Mesothelial cell of epicardium (in vitro differentiated cells): Measurements from ENCODE around the gene GALNT1. TPM values are rescaled to one million over a fixed set of nuclear protein-coding genes. Genes with fewer than 3 reads are reported as not detected.

Experiments used
- DNase-seq, 2 experiments: peaks; one replicate each; pipeline ENCODE4 v3.0.0; 2021; ENCODE audit warnings: low spot score in 2 of 2; ENCODE audit not compliant: unreplicated experiment in 2 of 2
- H3K27ac Mint-ChIP-seq: 2 replicates; pipeline ENCODE4 v1.8.0; 2021; ENCODE audit warnings: mixed read lengths
- H3K27me3 Mint-ChIP-seq: 2 replicates; pipeline ENCODE4 v1.8.0; 2021; ENCODE audit warnings: low read depth, mixed read lengths
- H3K36me3 Mint-ChIP-seq: 2 replicates; pipeline ENCODE4 v1.8.0; 2021; ENCODE audit warnings: mixed read lengths
- H3K4me1 Mint-ChIP-seq: 2 replicates; pipeline ENCODE4 v1.8.0; 2021; ENCODE audit warnings: mixed read lengths
- H3K4me3 Mint-ChIP-seq: 2 replicates; pipeline ENCODE4 v1.8.0; 2021; ENCODE audit warnings: mild to moderate bottlenecking, moderate library complexity, mixed read lengths
- H3K9me3 Mint-ChIP-seq: 2 replicates; pipeline ENCODE4 v1.8.0; 2021; ENCODE audit warnings: mixed read lengths
- total RNA-seq: library from RNA; stranded (reverse); gene quantifications from 3 replicates; pipeline ENCODE4 v1.2.1, GENCODE V29; 2021
- TF ChIP-seq, protein P1 (sequence below): fragments of 200-600 bp; sonication (generic); IDR thresholded peaks from one replicate; pipeline ENCODE4 v1.5.0; 2021; ENCODE audit warnings: antibody characterized with exemption; ENCODE audit not compliant: unreplicated experiment

The GALNT1 gene
- total RNA-seq, 1 donor from 2014 or later: 85.0 TPM

DNA sequence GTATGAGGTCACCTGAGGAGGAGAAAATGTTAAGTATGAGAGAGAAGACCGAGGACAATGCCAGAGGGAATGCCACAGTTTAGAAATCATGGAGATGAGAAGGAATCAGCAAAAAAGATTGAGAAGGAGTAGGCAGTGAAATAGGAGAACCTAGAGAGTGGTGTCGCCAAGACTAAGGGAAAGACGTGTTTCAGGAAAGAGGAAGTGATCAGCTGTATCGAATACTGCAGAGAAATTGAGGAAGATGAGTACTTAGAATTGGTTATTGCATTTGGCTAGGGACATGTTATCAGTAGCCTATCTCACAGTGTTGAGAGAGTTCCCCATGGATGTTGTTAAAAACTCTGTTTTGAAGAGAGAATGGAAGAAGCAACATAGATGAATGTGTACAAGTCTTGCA is 112.3 kb downstream of the GALNT1 start:
- H3K27me3 Mint-ChIP-seq: no peaks in the 10 kb centered on the region
- H3K36me3 Mint-ChIP-seq: peaks cover 5% of the 10 kb centered on the region
- DNase-seq: no peak
- no peak overlapping the region for H3K27ac Mint-ChIP-seq
- no peaks in the 10 kb centered on the region for H3K9me3 Mint-ChIP-seq
- TF ChIP-seq, protein P1, sequence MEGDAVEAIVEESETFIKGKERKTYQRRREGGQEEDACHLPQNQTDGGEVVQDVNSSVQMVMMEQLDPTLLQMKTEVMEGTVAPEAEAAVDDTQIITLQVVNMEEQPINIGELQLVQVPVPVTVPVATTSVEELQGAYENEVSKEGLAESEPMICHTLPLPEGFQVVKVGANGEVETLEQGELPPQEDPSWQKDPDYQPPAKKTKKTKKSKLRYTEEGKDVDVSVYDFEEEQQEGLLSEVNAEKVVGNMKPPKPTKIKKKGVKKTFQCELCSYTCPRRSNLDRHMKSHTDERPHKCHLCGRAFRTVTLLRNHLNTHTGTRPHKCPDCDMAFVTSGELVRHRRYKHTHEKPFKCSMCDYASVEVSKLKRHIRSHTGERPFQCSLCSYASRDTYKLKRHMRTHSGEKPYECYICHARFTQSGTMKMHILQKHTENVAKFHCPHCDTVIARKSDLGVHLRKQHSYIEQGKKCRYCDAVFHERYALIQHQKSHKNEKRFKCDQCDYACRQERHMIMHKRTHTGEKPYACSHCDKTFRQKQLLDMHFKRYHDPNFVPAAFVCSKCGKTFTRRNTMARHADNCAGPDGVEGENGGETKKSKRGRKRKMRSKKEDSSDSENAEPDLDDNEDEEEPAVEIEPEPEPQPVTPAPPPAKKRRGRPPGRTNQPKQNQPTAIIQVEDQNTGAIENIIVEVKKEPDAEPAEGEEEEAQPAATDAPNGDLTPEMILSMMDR: no peak
- no peak overlapping the region for H3K4me3 Mint-ChIP-seq
- peaks cover 8% of the 10 kb centered on the region for H3K4me1 Mint-ChIP-seq

DNA sequence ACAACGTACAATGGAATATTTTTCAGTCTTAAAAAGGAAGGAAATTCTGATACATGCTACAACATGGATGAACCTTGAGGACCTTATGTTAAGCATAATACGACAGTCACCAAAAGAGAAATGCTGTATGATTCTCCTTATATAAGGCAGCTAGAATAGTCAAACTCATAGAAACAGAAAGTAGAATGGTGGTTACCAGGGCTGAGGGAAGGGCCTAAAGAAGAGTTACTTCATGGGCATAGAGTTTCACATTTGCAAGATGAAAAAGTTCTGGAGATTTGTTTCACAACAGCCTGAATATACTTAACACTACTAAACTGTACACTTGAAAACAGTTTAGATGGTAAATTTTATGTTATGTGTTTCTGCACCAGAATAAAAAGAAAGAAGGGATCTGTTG is 113.3 kb downstream of the GALNT1 start:
- Mint-ChIP-seq H3K9me3 (no peaks in the 10 kb centered on the region), H3K27me3 (no peaks in the 10 kb centered on the region), H3K4me1 (peaks cover 8% of the 10 kb centered on the region), H3K27ac (no peak overlapping the region), H3K36me3 (peaks cover 14% of the 10 kb centered on the region), H3K4me3 (no peak overlapping the region)
- DNase-seq: no peak
- TF ChIP-seq, protein P1: no peak

DNA sequence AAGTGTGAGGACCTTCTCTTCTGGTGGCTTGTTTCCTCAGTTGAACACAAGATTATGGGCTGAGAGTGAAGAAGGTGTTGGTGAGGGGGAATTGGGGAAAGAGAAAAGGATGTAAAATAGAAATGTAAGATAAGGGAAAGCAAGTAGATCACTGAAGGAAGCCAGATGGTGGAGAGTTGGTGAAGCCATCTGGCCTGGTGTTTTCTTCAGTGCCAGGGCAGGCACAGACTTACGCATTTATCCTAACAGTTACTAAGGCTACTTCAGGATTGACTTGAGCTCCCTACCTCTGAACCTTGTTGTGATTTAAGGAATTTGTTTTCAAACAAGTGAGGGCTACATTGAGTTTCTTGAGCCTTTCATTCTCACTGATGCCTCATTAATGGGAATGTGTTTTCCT is 113.8 kb downstream of the GALNT1 start:
- Mint-ChIP-seq H3K27me3 (no peaks in the 10 kb centered on the region), H3K9me3 (no peaks in the 10 kb centered on the region), H3K27ac (no peak overlapping the region), H3K36me3 (peaks cover 16% of the 10 kb centered on the region), H3K4me1 (peaks cover 8% of the 10 kb centered on the region), H3K4me3 (no peak overlapping the region)
- TF ChIP-seq, protein P1: no peak
- no peak for DNase-seq

GRCh38 chr18:35695803-35696202 is 114.3 kb downstream of the GALNT1 start:
- no peaks in the 10 kb centered on the region for H3K27me3 Mint-ChIP-seq
- TF ChIP-seq, protein P1: no peak
- no peak overlapping the region for H3K4me3 Mint-ChIP-seq
- peaks cover 6% of the 10 kb centered on the region for H3K4me1 Mint-ChIP-seq
- H3K36me3 Mint-ChIP-seq: peaks cover 16% of the 10 kb centered on the region
- DNase-seq: no peak
- H3K27ac Mint-ChIP-seq: no peak overlapping the region
- no peaks in the 10 kb centered on the region for H3K9me3 Mint-ChIP-seq

GRCh38 chr18:35696307-35696706 is 114.8 kb downstream of the GALNT1 start:
- Mint-ChIP-seq H3K4me3 (no peak overlapping the region), H3K27ac (no peak overlapping the region), H3K36me3 (peaks cover 16% of the 10 kb centered on the region), H3K9me3 (no peaks in the 10 kb centered on the region), H3K27me3 (no peaks in the 10 kb centered on the region), H3K4me1 (peaks cover 3% of the 10 kb centered on the region)
- DNase-seq: no peak
- TF ChIP-seq, protein P1: no peak

- Mint-ChIP-seq H3K9me3 (no peaks in the 10 kb centered on the region), H3K4me3 (no peak overlapping the region), H3K36me3 (peaks cover 16% of the 10 kb centered on the region), H3K27me3 (no peaks in the 10 kb centered on the region), H3K27ac (no peak overlapping the region), H3K4me1 (peaks cover 9% of the 10 kb centered on the region)
- DNase-seq: no peak
- TF ChIP-seq, protein P1: no peak
Observed at GRCh38 chr18:35697869-35698268, 116.3 kb downstream of the GALNT1 start.
